ENCODE data around the gene MLPH. TPM values are rescaled to one million over a fixed set of nuclear protein-coding genes. Genes with fewer than 3 reads are reported as not detected.
"Not testable (repeated sequence)": the region's sequence is repeated elsewhere in the genome, so short reads cannot be mapped to it uniquely, and the experiment has no call there.

Gene MLPH
- total RNA-seq, 1 experiment from 2014 or later = 107 TPM

GRCh38 chr2:237456200-237456843 lies 30.7 kb upstream of the MLPH start:
- DNase-seq (ENCODE audit: extremely low read depth, low read depth) = no peak

DNA sequence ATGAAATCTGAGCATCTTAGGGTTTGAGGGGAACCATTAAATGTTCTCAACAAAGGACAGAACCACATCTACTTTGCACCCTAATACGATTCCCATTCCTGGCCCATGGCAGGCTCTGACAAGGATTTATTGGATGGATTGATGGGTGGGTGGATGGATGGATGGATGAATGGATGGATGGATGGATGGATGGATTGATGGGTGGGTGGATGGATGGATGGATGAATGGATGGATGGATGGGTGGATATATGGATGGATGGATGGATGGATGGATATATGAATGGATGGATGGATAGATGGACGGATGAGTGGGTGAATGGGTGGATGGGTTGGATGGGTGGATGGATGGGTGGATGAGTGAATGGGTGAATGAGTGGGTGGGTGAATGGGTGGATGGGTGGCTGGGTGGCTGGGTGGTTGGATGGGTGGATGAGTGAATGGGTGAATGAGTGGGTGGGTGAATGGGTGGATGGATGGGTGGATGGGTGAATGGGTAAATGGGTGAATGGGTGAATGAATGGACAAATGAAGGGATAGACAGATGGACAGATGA lies 29.6 kb upstream of the MLPH start:
- no peak for DNase-seq (ENCODE audit: extremely low read depth, low read depth)

DNA sequence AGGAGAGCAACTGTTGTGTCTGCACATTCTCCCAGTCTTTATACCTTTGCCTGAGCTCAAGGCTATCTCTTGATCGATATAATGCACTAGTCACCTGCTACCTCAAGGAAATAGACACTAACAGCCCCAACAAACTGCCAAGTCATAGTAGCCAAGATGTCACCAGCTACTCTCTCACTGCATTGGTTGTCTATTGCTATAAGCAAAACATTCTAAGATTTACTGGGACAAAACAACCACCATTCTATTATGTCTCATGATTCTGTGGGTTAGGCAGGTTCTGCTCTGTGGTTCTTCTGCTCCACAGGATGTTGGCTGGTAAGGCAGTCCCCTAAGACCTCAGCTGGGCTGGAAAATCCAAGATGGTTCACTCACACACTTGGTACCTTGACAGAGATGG lies 28.5 kb upstream of the MLPH start:
- DNase-seq (ENCODE audit: extremely low read depth, low read depth) = no peak

- no peak for DNase-seq (ENCODE audit: extremely low read depth, low read depth)
Observed at GRCh38 chr2:237459226-237459625, 27.8 kb upstream of the MLPH start.

GRCh38 chr2:237459741-237460174 lies 27.3 kb upstream of the MLPH start:
- peak; percentile 46 for DNase-seq (ENCODE audit: extremely low read depth, low read depth)

GRCh38 chr2:237464757-237465391 lies 22.2 kb upstream of the MLPH start:
- no peak for DNase-seq (ENCODE audit: extremely low read depth, low read depth)

DNA sequence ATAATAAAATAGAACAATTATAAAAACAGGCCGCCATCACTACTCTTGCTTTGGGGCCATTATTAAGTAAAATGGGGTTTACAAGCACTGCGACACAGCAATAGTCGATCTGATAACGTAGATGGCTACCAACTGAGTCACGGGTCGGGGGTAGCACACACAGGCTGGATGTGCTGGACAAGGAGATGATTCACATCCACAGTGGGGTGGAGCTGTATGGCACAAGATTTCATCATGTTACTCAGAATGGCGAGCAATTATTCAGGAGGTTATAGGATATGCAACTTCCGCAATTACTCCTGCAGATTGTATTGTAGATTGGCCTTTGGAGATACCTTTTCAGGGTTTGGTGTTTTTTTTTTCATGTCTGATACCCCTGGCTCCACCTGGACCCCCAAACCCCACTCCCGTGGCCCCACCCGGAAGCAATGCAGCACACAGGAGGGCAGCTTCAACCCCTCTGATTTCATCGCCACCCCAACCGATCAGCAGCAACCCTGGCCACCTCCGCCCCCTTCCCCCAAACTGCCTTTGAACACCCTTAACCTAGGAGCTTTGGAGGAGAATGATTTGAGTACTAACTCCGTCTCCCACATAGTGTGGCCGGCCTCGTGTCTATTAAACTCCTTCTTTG lies 21.4 kb upstream of the MLPH start:
- DNase-seq (ENCODE audit: extremely low read depth, low read depth) = peak; percentile 76

DNA sequence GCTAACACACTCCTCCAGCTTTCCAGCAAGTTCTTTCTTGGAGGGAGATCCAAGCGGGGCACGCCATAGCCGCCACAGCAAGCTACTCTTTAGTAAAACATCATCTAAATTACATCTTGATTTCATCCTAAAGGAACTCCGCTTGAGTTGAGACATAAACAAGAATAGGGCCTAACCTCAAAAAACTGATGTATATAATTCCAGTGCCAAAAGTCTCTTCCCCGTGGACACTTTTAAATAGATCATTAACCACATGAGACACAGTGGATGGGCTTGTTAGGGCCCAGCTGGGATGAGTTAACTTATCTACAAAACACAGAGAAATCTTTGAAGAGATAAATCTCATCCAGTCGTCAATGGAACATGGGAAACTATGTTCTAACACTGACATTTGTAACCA lies 20.8 kb upstream of the MLPH start:
- no peak for DNase-seq (ENCODE audit: extremely low read depth, low read depth)

GRCh38 chr2:237467447-237468179 lies 19.4 kb upstream of the MLPH start:
- DNase-seq (ENCODE audit: extremely low read depth, low read depth) = no peak

DNA sequence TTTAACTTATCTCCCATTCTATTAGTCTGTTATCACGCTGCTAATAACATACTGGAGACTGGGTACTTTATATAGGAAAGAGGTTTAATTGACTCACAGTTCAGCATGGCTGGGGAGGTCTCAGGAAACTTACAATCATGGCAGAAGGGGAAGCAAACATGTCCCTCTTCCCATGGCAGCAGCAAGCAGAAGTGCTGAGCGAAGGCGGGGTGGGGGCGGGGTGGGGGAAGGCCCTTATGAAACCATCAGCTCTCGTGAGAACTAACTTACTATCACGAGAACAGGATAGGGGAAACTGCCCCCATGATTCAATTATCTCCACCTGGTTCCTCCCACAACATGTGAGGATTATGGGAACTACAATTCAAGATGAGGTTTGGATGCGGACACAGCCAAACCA lies 17.6 kb upstream of the MLPH start:
- not testable (repeated sequence) for DNase-seq (ENCODE audit: extremely low read depth, low read depth)

DNA sequence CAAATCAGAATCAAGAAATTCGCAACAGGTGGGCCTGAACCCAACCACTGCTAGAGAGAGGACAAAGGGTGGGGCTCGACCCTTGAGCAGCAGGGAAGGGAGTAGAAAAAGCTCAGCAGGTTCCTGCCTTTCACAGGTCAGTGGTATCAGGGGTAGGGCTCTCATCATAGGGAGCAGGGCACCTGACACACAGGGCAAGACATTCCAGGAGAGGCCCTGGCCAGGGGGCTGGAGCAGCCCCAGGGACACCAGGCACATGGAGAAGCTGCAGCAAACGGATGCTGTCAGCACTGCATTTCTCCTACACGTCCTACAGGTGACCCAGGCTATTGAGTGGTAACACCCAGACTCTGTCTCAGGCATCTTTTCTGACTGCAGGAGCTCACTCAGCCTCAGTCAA lies 17.2 kb upstream of the MLPH start:
- no peak for DNase-seq (ENCODE audit: extremely low read depth, low read depth)

DNA sequence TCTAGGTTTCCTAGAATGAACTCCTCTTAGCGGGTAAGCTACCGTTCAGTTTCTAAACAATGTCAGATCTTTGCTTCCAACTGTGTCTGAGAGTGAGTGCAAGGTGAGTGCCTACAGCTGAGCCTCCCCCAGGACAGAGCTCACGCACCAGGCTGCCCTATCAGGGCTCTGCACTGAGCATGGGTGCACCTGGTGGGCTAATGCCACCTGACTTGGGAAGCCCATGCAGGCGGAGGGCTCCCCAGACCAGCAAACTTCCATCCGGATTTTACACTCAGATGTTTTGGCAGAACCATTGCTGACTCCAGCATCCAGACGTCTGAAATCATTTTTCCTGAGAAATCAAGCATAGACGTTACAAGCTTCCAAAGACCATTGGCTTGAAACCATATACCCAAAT lies 16.1 kb upstream of the MLPH start:
- DNase-seq (ENCODE audit: extremely low read depth, low read depth) = no peak

GRCh38 chr2:237471438-237472186 lies 15.4 kb upstream of the MLPH start:
- DNase-seq (ENCODE audit: extremely low read depth, low read depth) = no peak

GRCh38 chr2:237472187-237472712 lies 14.8 kb upstream of the MLPH start:
- DNase-seq (ENCODE audit: extremely low read depth, low read depth) = no peak

DNA sequence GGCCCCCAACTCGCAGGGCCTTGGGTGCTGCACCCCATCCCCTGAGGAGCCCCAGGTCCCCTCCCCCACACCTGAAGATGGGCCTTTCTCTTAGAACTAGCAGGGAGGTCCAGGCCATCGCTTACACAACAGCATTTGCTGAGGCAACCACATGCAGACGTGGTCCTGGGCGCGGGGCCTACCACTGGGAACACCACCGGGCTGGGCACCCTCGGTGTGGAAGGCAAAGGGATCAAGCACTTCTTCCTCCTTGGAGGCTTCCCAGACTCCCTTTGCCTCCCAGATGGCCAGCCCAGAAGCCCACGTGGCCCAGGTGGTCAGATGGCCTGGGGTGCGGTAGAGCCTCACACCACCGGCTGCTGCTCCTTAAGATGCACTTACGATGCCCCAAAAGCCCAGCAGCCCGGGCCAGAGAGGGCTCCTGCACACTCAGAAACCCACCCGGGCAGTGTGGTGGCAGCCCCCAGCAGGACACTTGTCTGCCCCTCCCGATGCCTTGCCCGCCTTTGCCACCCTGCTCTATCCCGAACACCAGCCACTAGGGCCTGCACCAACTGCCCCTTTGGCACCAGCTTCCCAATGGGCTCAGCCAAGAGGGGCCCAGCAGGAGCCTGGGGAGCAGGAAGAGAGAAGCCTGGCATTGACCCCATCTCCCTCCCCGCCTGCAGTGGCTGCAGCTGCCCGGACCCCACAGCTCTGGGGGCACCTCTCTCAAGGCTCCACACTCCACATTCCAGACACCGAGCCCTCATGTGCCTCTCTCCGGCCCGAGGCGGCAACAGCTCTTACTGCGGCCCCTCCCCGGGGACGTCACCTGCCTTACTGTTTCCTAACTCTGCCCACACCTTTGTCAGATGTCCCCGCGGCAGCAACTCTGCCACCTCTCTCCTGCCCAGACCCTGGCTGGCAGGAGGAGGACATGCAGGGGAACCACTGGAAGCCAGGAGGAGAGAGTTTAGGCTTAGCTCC lies 13.9 kb upstream of the MLPH start:
- no peak for DNase-seq (ENCODE audit: extremely low read depth, low read depth)

- DNase-seq (ENCODE audit: extremely low read depth, low read depth) = no peak
Observed at GRCh38 chr2:237473878-237474441, 13.1 kb upstream of the MLPH start.

- no peak for DNase-seq (ENCODE audit: extremely low read depth, low read depth)
Observed at GRCh38 chr2:237474442-237474911, 12.6 kb upstream of the MLPH start.

- no peak for DNase-seq (ENCODE audit: extremely low read depth, low read depth)
Observed at GRCh38 chr2:237474931-237475703, 11.9 kb upstream of the MLPH start.

All from NCI-H460 (cell line).